Measurements from ENCODE around the gene MRFAP1. TPM values are rescaled to one million over a fixed set of nuclear protein-coding genes. Genes with fewer than 3 reads are reported as not detected.

Gene MRFAP1
- total and polyA plus RNA-seq, 2 experiments from 2014 or later = 221 to 256 TPM

DNA sequence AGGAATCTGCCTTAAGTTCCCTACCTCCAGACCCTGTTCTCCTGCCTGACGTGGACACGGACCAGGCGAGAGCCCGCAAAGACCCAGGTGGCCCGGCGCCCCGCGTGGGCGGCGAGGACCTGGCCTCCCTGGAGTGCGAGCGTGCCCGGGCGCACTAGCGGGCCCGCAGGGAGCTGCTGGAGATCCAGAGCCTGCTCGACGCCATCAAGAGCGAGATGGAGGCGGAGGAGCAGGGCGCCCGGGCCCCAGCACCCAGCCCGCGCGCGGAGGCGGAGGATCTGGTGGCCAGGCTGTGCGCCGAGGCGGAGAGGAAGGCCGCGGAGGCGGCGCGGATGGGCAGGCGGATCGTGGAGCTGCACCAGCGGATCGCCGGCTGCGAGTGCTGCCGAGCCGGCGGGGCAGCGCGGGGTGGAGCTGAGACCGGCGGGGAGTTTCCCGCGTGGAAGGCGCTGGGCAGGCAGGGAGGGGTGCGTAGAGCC is 18.2 kb downstream of the MRFAP1 start:
- H3K9me3 ChIP-seq (ENCODE audit: low read depth) = no peaks in the 10 kb centered on the region
- TF ChIP-seq, protein P1, sequence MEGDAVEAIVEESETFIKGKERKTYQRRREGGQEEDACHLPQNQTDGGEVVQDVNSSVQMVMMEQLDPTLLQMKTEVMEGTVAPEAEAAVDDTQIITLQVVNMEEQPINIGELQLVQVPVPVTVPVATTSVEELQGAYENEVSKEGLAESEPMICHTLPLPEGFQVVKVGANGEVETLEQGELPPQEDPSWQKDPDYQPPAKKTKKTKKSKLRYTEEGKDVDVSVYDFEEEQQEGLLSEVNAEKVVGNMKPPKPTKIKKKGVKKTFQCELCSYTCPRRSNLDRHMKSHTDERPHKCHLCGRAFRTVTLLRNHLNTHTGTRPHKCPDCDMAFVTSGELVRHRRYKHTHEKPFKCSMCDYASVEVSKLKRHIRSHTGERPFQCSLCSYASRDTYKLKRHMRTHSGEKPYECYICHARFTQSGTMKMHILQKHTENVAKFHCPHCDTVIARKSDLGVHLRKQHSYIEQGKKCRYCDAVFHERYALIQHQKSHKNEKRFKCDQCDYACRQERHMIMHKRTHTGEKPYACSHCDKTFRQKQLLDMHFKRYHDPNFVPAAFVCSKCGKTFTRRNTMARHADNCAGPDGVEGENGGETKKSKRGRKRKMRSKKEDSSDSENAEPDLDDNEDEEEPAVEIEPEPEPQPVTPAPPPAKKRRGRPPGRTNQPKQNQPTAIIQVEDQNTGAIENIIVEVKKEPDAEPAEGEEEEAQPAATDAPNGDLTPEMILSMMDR (IDR thresholded peaks at IDR 0.05; ENCODE audit: poor library complexity) = no peak
- TF ChIP-seq EZH2 (IDR thresholded peaks at IDR 0.05; ENCODE audit: borderline replicate concordance) (no peak), EZH2phosphoT487 (IDR thresholded peaks at IDR 0.05; ENCODE audit: low read depth, severe bottlenecking, unreplicated experiment) (no peak)
- H3K27me3 ChIP-seq = no peaks in the 10 kb centered on the region
- H3K4me2 ChIP-seq = peak overlapping the region; percentile 85
- H3K9me2 ChIP-seq (replicated peaks; ENCODE audit: insufficient read depth) = no peaks in the 10 kb centered on the region
- H3K36me3 ChIP-seq (replicated peaks; ENCODE audit: insufficient read depth, low read depth) = no peaks in the 10 kb centered on the region
- WGBS (ENCODE audit: low lambda C conversion rate, missing lambda C conversion rate) = 23% methylated on average over 50 of the region's 52 CpGs
- H4K20me1 ChIP-seq (ENCODE audit: insufficient read depth, poor library complexity, severe bottlenecking) = no peaks in the 10 kb centered on the region
- no peaks in the 10 kb centered on the region for H3K79me2 ChIP-seq
- no peak overlapping the region for H3K27ac ChIP-seq
- peak; percentile 54 for DNase-seq (ENCODE audit: low spot score)
- no peaks in the 10 kb centered on the region for H3K4me1 ChIP-seq (ENCODE audit: insufficient read depth)
- peak overlapping the region; percentile 29 for H3K4me3 ChIP-seq
- H2AFZ ChIP-seq = peak overlapping the region; percentile 83

DNA sequence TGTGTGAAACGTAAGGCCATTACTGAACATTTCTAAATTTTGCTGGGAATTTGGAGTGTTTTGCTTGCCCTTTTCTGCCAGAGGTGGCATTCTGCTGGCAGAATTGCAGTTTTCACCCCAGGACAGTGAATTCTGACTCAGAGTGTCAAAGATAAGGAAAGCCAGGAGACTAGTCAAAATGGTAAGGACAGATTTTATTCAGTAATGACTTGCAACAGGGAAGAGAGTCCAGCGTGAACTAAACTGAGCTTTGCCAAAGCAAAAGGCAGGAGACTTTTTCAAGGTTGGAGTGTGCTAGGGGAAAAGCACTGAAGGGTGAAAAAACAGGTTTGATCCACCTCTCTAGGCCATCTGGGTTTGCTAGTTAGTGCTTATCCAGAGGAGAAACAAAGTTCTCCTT is 19.4 kb downstream of the MRFAP1 start:
- Histone ChIP-seq H4K20me1 (ENCODE audit: insufficient read depth, poor library complexity, severe bottlenecking) (no peaks in the 10 kb centered on the region), H3K4me1 (ENCODE audit: insufficient read depth) (no peaks in the 10 kb centered on the region), H3K27ac (no peak overlapping the region), H3K9me3 (ENCODE audit: low read depth) (no peaks in the 10 kb centered on the region), H3K27me3 (no peaks in the 10 kb centered on the region), H3K79me2 (no peaks in the 10 kb centered on the region), H3K4me2 (no peak overlapping the region), H3K9me2 (replicated peaks; ENCODE audit: insufficient read depth) (no peaks in the 10 kb centered on the region), H3K36me3 (replicated peaks; ENCODE audit: insufficient read depth, low read depth) (no peaks in the 10 kb centered on the region), H3K4me3 (no peak overlapping the region), H2AFZ (no peak overlapping the region)
- TF ChIP-seq, protein P1 (IDR thresholded peaks at IDR 0.05; ENCODE audit: poor library complexity) = no peak
- no peak for DNase-seq (ENCODE audit: low spot score)
- WGBS (ENCODE audit: low lambda C conversion rate, missing lambda C conversion rate) = 90% methylated on average over 2 of the region's 2 CpGs

DNA sequence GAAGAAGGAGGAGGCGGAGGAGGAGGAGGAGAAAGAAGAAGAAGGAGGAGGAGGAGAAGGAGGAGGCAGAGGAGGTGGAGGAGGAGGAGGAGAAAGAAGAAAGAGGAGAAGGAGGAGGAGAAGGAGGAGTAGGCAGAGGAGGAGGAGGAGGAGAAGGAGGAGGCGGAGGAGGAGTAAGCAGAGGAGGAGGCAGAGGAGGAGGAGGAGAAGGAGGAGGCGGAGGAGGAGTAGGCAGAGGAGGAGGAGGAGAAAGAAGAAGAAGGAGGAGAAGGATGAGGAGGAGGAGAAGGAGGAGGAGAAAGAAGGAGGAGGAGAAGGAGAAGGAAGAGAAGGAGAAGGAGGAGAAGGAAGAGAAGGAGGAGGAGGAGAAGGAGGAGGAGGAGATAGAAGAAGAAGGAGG is 19.9 kb downstream of the MRFAP1 start:
- no peaks in the 10 kb centered on the region for H3K27me3 ChIP-seq

More for the DNA sequence above, 19.9 kb downstream of the MRFAP1 start:
- Histone ChIP-seq H3K9me3 (ENCODE audit: low read depth) (no peaks in the 10 kb centered on the region), H3K4me2 (no peak overlapping the region), H3K79me2 (no peaks in the 10 kb centered on the region), H3K36me3 (replicated peaks; ENCODE audit: insufficient read depth, low read depth) (no peaks in the 10 kb centered on the region), H2AFZ (no peak overlapping the region), H3K27ac (no peak overlapping the region), H4K20me1 (ENCODE audit: insufficient read depth, poor library complexity, severe bottlenecking) (no peaks in the 10 kb centered on the region), H3K4me3 (no peak overlapping the region), H3K9me2 (replicated peaks; ENCODE audit: insufficient read depth) (no peaks in the 10 kb centered on the region), H3K4me1 (ENCODE audit: insufficient read depth) (no peaks in the 10 kb centered on the region)
- no peak for DNase-seq (ENCODE audit: low spot score)
- no peak for TF ChIP-seq EZH2 (IDR thresholded peaks at IDR 0.05; ENCODE audit: borderline replicate concordance)
- TF ChIP-seq EZH2phosphoT487 (IDR thresholded peaks at IDR 0.05; ENCODE audit: low read depth, severe bottlenecking, unreplicated experiment) = no peak
- TF ChIP-seq, protein P1 (IDR thresholded peaks at IDR 0.05; ENCODE audit: poor library complexity) = no peak
- 78% methylated on average over 1 of the region's 3 CpGs for WGBS (ENCODE audit: low lambda C conversion rate, missing lambda C conversion rate)
